Osteocyte (in vitro differentiated cells): ENCODE results near the gene TOR1AIP2. TPM values are rescaled to one million over a fixed set of nuclear protein-coding genes. Genes with fewer than 3 reads are reported as not detected.

Experiments used
- DNase-seq: peaks from one replicate; pipeline ENCODE4 v3.0.0; 2021; ENCODE audit warnings: mixed read lengths; ENCODE audit not compliant: unreplicated experiment; ENCODE audit errors: extremely low spot score
- H3K27ac Mint-ChIP-seq: one replicate; pipeline ENCODE4 v1.8.0; 2021; ENCODE audit warnings: mild to moderate bottlenecking, mixed read lengths; ENCODE audit not compliant: unreplicated experiment
- H3K27me3 Mint-ChIP-seq: one replicate; pipeline ENCODE4 v1.8.0; 2021; ENCODE audit warnings: mixed read lengths; ENCODE audit not compliant: unreplicated experiment
- H3K36me3 Mint-ChIP-seq: one replicate; pipeline ENCODE4 v1.8.0; 2021; ENCODE audit warnings: mixed read lengths; ENCODE audit not compliant: unreplicated experiment
- H3K4me1 Mint-ChIP-seq: one replicate; pipeline ENCODE4 v1.8.0; 2021; ENCODE audit warnings: mixed read lengths; ENCODE audit not compliant: unreplicated experiment
- H3K4me3 Mint-ChIP-seq: one replicate; pipeline ENCODE4 v1.8.0; 2021; ENCODE audit warnings: mild to moderate bottlenecking, moderate library complexity, mixed read lengths; ENCODE audit not compliant: unreplicated experiment
- H3K9me3 Mint-ChIP-seq: one replicate; pipeline ENCODE4 v1.8.0; 2021; ENCODE audit warnings: mixed read lengths; ENCODE audit not compliant: unreplicated experiment
- total RNA-seq: library from RNA; stranded (reverse); gene quantifications from 2 replicates; pipeline ENCODE4 v1.2.1, GENCODE V29; 2021
- TF ChIP-seq, protein P1 (sequence below): fragments of 200-600 bp; sonication (generic); IDR thresholded peaks from 2 replicates; pipeline ENCODE4 v1.5.0; 2021; ENCODE audit warnings: antibody characterized with exemption, mild to moderate bottlenecking, moderate library complexity

TOR1AIP2 gene
- total RNA-seq, 1 donor from 2014 or later, result 85.5 TPM

DNA sequence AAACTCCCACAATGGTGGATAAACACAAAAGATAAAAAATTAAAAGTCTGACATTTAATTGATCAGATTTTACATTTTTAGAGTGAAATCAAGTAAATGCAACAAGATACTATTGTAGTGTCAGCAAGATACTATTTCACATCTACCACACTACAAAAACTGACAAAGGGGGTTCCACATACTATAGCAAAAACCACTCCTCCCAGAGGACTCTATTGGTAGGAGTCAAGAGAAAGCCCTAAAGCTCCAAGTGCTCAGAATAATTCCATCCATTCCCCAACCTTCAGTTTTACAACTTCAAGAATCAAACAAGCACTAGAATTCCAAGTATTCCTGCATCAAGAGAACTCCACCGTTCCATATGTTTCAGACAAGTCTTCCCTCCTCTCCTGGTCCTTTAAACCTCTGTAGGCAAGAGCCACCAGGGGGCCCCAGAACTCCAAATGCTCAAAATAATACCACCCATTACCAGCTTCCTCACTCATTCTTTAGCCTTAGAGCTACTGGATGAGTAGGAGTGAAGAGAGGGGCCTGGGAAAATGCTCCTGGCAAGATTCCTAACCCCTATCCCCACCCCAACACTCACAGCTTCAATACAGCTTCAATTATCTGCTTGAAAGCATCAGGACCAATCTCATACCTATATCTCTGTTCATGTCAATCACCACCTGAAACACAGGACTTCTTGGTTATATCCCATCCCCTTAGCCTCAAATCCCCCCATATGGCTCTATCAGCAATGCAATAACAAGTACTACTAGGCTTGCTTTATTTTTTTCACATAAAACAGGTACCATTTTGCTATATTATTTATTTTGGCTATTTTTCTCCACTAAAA, 9.9 kb downstream of the TOR1AIP2 start:
- Mint-ChIP-seq H3K27me3 (no peaks in the 10 kb centered on the region), H3K4me1 (peaks cover 13% of the 10 kb centered on the region)

DNA sequence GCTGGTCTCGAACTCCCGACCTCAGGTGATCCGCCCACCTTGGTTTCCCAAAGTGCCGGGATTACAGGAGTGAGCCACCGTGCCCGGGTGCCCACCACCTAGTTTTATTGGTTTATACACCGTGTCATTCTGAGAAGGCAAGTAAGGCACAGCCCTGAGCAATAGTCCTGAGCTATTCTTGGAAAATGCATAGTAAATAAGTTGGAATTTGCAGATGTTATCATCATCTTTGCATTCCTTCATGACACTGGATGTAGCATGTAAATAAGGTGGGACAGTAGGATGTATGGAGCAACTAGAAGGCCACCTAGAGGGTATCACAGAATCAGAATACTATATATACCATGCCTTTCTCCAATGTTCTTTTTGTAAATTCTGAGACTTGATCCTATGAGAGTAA, 11.0 kb downstream of the TOR1AIP2 start:
- TF ChIP-seq, protein P1, sequence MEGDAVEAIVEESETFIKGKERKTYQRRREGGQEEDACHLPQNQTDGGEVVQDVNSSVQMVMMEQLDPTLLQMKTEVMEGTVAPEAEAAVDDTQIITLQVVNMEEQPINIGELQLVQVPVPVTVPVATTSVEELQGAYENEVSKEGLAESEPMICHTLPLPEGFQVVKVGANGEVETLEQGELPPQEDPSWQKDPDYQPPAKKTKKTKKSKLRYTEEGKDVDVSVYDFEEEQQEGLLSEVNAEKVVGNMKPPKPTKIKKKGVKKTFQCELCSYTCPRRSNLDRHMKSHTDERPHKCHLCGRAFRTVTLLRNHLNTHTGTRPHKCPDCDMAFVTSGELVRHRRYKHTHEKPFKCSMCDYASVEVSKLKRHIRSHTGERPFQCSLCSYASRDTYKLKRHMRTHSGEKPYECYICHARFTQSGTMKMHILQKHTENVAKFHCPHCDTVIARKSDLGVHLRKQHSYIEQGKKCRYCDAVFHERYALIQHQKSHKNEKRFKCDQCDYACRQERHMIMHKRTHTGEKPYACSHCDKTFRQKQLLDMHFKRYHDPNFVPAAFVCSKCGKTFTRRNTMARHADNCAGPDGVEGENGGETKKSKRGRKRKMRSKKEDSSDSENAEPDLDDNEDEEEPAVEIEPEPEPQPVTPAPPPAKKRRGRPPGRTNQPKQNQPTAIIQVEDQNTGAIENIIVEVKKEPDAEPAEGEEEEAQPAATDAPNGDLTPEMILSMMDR, result no peak
- Mint-ChIP-seq H3K36me3 (peaks cover 53% of the 10 kb centered on the region), H3K4me1 (peaks cover 7% of the 10 kb centered on the region), H3K27me3 (no peaks in the 10 kb centered on the region), H3K27ac (no peak overlapping the region), H3K9me3 (no peaks in the 10 kb centered on the region), H3K4me3 (no peak overlapping the region)
- DNase-seq, result no peak

More for the DNA sequence above, 9.9 kb downstream of the TOR1AIP2 start:
- no peak overlapping the region for H3K27ac Mint-ChIP-seq
- peaks cover 47% of the 10 kb centered on the region for H3K36me3 Mint-ChIP-seq
- no peak overlapping the region for H3K4me3 Mint-ChIP-seq
- TF ChIP-seq, protein P1, result peak; percentile 76
- no peak for DNase-seq
- H3K9me3 Mint-ChIP-seq, result no peaks in the 10 kb centered on the region

DNA sequence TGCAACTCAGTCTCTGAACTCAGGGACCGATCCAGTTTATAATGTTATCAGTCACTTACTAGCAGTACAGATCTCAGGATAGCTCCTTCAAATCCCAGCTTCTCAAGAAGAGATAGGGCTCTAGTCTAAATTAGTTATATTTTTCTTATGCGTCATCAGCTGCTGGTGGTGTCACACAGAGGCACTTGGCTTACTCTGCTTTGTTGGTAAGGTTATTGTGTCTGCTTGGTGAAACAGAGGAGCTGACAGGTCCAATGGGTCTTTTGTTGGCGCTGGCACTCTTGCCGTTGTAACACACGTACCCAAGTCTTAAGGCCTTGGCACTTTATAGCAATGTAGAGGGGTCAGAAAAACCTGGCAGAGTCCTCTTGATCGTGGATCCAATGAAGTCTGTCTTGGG, 12.2 kb downstream of the TOR1AIP2 start:
- Mint-ChIP-seq H3K4me3 (no peak overlapping the region), H3K4me1 (peaks cover 4% of the 10 kb centered on the region), H3K9me3 (no peaks in the 10 kb centered on the region), H3K27me3 (no peaks in the 10 kb centered on the region), H3K36me3 (peaks cover 55% of the 10 kb centered on the region), H3K27ac (no peak overlapping the region)
- no peak for DNase-seq
- TF ChIP-seq, protein P1, result no peak

DNA sequence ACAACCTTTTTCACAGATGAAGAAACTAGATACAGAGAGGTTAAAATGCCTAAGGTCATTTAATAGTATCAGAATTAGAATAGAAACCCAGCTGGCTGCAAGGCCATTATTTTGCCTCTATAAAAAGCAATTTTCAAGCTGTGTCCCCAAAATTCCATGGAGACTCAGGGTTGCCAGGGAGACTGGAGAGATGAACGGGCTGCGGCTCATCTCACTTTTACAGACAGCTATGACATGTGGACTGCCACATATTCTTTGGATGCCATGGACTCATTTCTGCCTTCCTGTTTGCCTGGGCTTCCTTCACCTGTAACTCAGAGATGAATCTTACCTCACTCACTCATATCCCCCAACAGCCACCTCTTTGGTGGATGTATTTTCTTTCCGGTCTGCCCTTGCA, 17.0 kb downstream of the TOR1AIP2 start:
- Mint-ChIP-seq H3K27me3 (no peaks in the 10 kb centered on the region), H3K4me1 (no peaks in the 10 kb centered on the region), H3K9me3 (no peaks in the 10 kb centered on the region), H3K4me3 (no peak overlapping the region), H3K36me3 (peaks cover 46% of the 10 kb centered on the region), H3K27ac (no peak overlapping the region)
- TF ChIP-seq, protein P1, result no peak
- no peak for DNase-seq

DNA sequence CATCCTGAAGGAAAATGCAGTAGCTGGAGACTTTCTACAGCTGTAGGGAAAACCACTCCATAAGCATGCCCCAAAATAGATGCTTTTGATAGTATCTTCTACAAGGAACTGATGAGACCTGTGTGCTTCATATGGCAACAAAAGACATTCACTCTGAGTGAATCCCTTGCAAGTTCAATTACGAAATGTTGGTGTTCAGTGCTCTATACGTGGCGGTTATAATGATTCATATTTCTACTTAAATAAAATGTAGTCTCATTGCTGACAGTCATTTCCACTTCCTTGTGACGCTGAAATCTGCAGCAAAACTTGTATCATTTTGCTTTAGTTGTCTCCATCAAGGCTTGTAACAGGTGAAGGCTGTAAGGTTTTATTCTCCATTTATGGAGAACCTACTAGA, 20.6 kb downstream of the TOR1AIP2 start:
- Mint-ChIP-seq H3K4me1 (no peaks in the 10 kb centered on the region), H3K9me3 (no peaks in the 10 kb centered on the region), H3K4me3 (no peak overlapping the region), H3K27ac (no peak overlapping the region), H3K36me3 (peaks cover 27% of the 10 kb centered on the region), H3K27me3 (no peaks in the 10 kb centered on the region)
- no peak for DNase-seq
- TF ChIP-seq, protein P1, result no peak
